ENCODE measurements around the gene MRGPRX2.

MRGPRX2 gene

GRCh38 chr11:19073454-19074415, 13.2 kb upstream of the MRGPRX2 start:
- DNase-seq: no peak

DNA sequence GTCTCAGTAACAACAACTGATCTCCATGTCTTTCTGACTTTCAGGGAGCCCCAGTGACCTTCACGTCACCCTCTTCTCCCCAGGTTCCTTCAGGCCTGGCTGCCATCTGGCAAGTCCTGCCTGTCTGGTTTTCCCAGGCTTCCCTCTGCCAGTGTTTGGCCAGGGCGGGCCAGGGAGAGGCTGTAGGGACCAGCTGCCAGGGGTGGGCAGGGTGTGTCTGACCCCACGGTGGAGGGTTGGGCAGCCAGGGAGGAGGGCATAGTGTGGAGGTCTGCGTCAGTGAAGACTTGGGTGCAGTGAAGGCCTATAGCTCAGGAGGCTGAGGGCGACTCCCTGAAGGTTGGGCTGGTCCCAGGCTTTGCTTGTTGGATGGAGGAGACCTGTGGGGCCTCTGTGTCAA, 11.9 kb upstream of the MRGPRX2 start:
- DNase-seq: no peak

GRCh38 chr11:19071255-19071654, 10.7 kb upstream of the MRGPRX2 start:
- DNase-seq: peak; percentile 69 to 81

DNA sequence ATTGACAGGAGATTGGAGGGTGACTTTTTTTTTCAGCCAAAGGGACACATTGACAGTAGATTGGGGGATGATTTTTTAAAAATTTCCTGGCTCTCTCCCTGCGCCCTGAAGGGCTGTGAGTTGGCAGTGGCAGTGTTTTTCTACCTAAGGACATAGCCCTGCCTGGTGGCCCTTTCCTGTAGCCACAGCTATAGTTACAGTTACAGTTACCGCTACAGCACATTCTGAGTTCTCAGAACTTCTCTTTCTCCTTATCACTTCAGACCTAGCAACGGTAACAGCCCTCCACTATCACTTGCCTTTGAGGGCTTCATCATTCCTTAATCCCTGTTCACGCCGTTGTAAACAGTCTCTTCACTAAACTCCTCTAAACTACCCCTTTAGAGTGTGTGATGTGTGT, 684 bp downstream of the MRGPRX2 start:
- DNase-seq: no peak

DNA sequence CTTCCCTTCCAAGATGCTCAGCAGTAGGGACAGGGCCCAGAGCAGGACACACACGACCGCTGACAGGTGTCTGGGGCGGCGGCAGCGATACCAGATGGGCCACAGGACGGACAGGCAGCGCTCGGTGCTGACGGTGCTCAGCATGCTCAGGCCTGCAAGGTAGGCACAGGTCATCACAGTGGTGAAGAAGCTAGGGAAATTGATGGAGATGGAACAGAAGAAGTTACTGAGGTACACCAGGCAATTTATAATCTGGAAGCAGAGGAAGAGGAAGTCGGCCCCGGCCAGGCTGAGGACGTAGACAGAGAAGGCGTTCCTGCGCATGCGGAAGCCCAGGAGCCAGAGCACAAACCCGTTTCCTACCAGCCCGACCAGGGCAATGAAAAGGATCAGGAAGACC, 4.6 kb downstream of the MRGPRX2 start:
- no peak for DNase-seq

GRCh38 chr11:19055016-19055415, 5.5 kb downstream of the MRGPRX2 start:
- DNase-seq: no peak

- DNase-seq: no peak
These were observed 6.6 kb downstream of the MRGPRX2 start for GRCh38 chr11:19053909-19054308.

- no peak for DNase-seq
These were observed 10.2 kb downstream of the MRGPRX2 start for GRCh38 chr11:19050281-19050680.

DNA sequence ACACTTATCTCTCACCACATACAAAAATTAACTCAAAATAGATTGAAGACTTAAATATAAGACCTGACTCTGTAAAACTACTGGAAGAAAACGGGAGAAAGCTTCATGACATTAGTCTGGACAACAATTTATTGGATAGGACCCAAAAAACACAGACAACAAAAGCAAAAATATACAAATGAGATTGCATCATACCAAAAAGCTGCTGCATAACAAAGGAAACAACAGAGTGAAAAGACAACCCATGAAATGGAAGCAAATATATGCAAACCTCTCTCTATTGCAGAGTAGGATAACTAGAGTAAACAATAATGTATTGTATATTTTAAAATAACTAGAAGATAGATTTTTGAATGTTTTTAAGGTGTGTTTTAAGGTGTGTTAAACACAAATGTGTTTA, 11.2 kb downstream of the MRGPRX2 start:
- DNase-seq: no peak

GRCh38 chr11:19040051-19040450, 20.5 kb downstream of the MRGPRX2 start:
- no peak for DNase-seq

DNA sequence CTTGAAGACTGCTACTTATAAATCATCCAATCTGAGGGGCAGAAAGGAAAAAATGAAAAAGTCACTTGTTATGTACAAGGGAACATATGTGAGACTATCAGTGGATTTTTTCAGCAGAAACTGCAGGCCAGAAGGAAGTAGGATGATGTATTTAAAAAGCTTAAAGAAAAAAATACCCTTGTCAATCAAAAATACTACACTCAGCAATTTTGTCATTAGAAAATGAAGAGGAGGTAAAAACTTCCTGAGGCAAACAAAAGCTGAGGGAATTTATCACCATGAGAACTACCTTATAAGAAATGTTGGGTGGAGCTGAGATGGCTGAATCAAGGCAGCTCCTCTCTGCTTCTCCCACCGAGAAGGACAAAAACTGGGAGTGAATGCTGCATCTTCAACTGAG, 21.1 kb downstream of the MRGPRX2 start:
- DNase-seq: no peak

DNA sequence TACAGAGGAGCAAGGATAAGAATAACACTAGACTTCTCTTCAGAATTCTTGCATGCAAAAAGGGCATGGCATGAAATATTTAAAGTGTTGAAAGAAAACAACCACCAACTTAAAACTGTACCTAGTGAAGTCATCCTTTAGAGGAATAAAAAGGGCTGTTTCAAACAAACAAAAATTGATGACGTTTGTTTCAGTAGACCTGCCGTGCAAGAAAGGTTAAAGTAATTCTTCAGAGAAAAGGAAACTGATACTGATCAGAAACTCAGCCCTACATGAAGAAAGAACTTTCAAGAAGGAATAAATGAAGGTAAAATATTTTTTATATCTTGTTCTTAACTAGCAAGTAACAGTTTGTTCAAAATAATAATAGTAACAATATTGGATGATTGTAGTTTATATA, 27.5 kb downstream of the MRGPRX2 start:
- no peak for DNase-seq

DNA sequence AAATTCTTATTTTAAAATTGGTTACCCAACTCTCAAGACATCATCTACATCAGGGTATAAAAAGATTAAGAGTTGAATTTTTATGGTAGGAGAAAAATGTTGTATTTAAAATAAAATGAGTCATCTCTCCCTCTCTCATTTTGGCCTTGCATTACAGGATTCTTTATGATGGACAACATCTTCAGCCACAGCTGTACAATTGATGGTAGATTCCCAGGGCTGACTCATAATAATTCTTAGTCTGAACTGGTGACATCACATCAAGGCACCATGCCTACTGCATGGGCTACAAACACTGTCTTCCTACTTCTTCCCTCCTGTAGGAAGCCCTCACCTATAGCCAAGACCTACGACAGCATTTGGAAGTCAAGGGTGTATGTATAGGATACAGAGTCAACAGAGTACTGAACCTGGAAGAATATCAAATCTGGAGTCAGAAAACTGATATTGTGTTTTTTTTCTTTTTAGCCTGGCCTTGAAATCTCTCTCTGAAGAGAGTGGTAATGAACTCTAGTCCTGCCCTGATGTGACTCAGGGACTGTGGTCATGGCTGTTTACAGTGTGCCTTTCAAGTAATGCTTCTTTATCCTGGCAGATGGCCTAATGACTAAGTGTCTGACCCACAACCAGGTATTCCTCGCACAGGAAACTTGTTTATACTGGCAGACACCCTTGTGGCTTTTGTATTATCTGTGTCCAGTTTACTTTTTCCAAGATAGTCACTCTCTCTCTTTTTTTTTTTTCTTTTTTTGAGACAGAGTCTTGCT, 32.5 kb downstream of the MRGPRX2 start:
- no peak for DNase-seq

GRCh38 chr11:19026862-19027261, 33.7 kb downstream of the MRGPRX2 start:
- DNase-seq: no peak

- no peak for DNase-seq
These were observed 34.8 kb downstream of the MRGPRX2 start for GRCh38 chr11:19025481-19026406.

- DNase-seq: no peak
These were observed 39.7 kb downstream of the MRGPRX2 start for GRCh38 chr11:19020831-19021230.

DNA sequence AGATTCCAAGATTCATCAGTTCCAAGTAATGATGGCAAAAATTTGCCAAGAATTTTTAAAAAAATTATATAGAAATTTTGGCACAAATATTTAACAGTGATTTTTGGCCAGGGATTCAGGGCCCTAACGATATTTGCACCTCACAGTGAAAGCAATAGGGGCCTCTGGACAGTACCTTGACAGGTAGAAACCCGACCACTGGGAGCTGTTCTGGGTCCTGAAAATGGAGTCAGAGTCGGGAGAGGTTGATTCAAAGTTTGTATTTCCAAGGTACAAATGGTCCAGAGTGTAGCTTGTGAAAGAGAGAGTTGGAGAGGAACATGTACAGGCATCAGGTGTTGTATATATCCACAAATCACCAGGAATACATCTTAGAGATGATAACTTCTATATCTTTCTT, 41.6 kb downstream of the MRGPRX2 start:
- no peak for DNase-seq

GRCh38 chr11:19013181-19013857, 47.2 kb downstream of the MRGPRX2 start:
- DNase-seq: no peak

GRCh38 chr11:19012636-19013035, 47.9 kb downstream of the MRGPRX2 start:
- DNase-seq: no peak

Data from NCI-H1930 (cell line).